HT-29 (cell line): ENCODE results near the gene MORN1. TPM values are rescaled to one million over a fixed set of nuclear protein-coding genes. Genes with fewer than 3 reads are reported as not detected.

Experiments
- DNase-seq: peaks from one replicate; pipeline ENCODE4 v3.0.0-alpha.2; 2015; ENCODE audit warnings: low spot score
- total RNA-seq: library from RNA; depleted of rRNA; stranded (reverse); fragments of >200 nt; shearing (Covaris generic); gene quantifications from 2 replicates; pipeline ENCODE4 v1.2.3, GENCODE V29; 2014

Gene MORN1
- total RNA-seq, 1 experiment from 2014 or later: 23.6 TPM

DNA sequence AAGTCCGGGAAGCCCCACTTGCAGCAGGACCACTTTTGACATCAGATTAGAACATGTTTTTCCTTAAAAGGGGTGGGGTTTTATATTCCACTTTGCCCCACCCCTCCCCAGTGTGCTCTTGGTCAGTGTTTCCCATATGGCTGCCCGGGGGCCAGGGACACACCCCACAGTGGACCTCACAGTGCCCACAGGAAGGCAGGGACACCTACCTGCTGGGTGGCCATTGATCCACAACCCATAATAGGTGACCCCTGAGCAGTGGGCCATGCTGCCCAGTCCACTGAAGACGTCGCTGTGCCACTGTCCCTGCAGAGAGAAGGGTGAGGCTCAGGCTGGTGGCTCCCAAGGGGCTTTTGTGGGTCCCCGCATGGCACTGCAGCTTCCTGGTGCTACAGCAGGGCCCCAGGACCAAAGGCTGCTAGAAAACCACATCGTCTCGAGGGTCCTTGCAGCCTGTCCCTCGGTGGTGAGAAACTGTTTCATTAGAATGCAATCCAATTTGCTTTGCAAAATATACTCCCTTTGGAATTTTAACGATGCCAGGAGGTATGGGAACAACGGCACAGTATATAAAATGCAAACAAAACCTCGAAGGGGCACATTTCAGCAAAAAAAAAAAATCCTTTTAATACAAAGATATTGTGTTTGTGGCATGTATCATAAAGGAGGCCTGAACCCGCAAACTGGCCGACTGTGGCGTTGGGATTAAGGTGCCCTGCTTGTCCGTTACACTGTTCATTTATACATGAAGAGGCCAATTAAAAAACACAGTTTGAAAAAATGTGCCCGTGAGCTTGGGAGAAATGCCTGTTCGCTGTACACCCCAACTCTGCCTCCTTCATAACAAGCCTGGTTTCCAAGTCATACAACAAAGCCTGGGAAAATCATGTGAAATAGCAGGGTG, 16.9 kb downstream of the MORN1 start:
- DNase-seq: no peak

- no peak for DNase-seq
Measured at GRCh38 chr1:2373551-2374251, 17.7 kb downstream of the MORN1 start.

DNA sequence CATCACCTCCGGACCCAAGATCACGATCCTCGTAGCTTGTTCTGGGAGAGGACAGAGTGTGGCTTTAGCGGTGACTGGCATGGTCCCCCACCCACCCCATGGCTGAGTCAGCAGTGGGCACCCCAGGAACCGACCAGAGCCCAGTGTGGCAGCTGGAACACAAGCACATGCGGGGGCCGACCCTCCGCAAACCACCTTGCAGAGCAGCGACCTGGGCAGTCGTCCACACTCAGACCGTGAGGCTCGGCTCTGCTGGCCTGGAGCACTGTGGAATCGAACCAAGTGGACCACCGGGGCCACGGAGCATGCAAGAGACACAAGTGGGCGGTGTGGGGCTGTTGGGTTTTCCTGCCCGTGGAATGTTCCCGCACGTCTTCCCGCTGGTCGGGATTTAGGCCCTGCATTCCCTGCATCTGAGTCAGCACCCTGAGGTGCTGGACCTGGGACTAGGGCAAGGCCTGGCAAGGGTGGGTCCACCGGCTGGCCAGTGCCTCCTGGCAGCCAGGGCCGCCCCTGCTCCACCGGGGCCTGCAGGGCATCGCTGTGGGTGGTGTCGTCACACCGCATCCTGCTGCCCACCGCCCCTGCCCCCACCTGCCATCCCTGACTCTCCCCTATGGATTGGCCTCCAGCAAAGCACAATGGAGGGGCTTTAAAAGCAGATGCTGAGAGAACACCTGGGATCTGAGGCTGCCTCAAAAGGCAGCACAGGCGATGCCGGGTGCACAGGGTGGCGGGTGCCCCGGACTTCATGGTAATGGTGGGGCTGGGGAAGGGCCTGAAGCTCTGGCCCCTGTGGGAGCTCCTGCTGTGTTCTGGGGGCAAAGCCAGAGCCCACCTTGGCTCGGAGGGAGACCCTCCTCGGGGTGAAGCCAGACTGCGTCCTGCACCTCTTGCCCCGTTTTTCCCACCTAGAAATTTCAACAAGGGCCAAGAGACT, 18.5 kb downstream of the MORN1 start:
- DNase-seq: no peak

DNA sequence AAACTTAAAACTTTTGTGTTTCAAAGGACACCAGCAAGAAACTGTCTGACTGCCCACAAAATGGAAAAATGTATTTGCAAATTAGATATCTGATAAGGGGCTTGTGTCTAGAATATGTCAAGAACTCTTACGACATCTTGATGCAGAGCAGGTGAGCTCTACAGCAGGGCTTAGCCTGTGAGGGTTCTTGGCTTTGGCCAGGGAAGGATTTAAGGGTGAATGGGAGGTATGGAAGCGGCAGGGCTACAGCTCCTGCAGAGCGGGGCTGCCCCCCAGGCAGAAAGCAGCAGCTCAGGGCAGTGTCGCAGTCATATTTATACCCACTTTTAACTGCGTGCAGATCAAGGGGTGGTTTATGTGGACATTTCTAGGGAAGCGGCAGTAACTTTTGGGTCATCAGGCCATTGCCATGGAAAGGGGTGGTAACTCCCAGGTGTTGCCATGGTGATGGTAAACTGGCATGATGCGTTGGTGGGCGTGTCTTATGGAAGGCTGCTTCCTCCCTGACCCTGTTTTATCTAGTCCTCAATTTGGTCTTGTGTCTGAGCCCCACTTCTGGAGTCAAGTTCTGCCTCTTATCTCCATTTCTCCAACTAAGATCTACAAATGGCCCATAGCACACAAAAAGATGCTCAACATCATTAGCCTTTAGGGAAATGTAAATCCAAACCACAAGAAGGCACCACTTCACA, 23.2 kb downstream of the MORN1 start:
- DNase-seq: no peak

- no peak for DNase-seq
Measured at GRCh38 chr1:2363847-2364513, 27.4 kb downstream of the MORN1 start.

DNA sequence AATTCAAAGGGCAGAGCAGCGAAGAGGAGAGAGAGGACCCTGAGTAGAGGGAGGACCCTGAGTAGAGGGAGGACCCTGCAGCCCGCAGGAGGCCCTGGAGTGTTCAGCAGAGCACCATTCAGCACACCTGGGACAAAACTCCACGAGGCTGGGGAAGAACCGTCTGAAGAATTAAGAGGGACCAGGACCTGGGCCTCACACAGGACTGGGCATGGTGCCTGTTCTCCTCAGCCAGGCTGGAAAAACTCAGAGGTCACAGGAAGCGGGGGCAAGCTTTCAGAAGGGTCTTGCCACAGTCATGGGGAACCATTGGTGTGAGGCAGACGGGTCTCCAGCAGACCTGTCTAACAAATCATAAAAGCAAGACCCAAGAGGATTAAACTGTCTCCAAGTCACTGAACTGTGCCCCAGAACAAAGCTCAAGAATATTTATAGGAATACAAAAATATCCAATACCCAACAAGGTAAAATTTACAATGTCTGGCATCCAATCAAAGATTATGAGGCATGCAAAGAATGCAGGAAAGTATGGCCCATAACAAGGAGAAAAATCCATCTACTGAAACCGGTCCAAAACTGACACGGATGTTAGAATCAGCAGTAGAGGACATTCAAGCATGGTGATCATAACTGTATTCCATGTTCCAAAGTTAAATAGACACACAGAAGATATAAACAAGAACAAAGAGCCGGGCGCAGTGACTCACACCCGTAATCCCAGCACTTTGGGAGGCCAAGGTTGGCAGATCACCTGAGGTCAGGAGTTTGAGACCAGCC, 30.6 kb downstream of the MORN1 start:
- DNase-seq: no peak

GRCh38 chr1:2358651-2359640, 32.4 kb downstream of the MORN1 start:
- no peak for DNase-seq

DNA sequence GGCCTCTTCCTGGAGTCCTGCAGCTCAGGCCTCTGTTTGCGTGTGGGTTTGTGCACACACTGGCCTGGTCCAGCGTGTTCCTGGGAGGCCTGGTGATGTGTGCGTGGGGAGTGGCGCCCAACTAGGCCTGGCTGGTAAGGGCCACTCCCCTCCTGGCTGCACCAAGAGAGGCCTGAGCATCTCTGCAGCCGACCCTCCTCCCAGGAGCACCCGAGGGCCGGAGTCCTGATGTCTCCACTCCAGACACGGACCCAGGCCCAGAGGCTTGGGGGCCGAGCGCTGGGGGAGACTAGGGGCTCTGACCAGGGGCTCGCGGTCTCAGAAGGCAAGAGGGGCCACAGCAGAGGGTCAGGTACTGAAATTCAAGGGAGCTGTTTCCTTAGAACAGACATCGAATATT, 33.3 kb downstream of the MORN1 start:
- DNase-seq: no peak

GRCh38 chr1:2356911-2357845, 34.2 kb downstream of the MORN1 start:
- DNase-seq: no peak

DNA sequence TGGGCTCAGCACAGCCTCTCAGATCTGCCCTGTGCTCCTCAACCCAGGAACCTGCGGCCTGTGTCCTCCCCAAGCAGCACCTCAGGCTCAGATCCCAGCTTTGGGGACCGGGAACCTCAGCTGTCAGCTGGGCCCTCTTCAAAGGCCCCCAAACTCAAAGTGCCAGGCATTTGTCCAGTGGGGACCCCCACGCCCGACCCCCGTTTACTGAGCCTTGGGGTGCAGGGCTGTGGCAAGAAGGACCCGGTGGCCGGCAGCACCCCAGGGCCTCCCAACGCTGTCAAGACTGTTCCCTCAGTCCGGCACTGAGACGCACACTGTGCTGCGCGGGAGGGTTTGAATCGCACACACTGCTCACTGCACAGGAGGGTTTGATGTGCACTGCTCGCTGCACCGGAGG, 35.0 kb downstream of the MORN1 start:
- no peak for DNase-seq

DNA sequence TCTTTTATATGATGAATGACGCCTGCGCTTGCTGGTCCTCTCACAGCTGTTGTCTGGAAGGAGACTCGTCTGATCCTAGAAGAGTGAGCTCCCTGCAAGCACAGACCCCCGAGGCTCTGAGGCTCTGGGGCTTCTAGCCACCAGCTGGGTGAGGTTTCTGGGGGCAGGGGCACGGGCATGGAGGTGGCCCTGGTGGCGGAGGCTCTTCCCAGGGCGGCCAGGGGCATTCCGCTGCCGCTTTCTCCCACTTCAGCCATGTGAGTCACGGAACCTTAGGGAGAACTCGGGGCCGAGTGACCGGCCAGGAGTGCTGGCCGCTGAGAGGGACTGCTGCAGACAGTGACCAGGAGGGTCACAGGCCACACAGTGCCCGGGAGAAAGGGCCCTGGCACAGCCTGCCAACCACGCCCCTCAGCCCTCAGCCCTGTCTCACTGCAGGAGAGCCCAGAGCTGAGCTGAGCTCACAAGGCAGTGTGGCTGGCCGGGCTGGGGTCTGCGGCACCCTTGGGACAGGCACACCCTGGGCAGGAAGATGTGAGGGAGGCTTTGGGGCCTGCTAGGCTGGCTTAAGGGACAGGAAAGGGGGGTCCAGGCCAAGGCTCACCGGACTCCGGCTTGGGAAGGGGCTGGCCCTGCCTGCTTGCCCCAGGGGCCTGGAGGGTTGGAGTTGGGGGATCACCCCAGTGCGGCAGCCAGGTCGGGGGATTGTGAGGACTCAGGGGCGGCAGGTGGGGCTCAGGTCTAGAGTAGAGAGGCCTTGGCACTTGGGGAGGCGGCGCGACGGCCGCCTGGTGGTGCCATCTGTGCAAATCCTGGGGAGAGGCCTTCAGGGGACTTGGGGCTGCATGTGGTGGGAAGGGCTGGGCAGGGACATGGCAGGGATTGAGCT, 35.7 kb downstream of the MORN1 start:
- no peak for DNase-seq

DNA sequence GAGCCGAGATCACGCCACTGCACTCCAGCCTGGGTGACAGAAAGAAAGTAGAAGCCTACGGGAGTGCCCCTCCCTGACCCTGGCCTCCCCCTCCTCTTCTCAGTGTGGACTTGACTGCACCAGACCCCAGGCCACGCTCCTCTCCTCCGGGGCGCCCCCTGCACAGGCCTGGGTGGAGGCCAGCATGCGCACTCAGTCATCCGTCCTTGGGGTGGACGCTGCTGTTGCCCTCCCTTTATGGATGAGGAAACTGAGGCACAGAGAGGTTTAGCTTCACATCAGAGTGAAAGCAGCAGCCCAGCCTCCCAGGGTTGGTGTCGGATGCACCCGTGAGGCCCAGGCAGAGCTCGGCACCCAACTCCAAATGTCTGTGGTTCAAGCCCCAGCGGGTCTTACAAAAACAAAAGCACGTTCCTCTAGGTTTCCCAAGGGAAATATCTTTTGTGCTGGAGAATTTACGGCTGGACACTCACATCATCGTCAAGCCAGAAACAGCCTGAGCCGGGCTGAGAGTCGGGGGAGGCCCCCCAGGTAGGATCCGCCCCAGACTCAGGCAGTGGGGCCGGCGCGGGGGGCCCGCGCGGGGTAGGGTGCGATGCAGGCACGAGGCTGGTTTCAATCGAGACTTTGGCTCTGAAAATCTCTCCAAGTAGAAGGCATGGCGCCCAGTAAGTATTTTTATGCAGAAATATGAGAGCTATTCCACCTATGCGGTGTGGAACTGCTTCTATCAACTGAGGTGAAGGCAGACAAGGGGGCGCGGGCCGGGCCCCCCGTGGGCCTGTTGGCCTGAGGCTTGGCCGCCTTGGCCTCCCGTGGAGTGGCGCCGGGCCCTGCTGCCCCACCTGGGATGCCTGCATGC, 36.6 kb downstream of the MORN1 start:
- DNase-seq: no peak

DNA sequence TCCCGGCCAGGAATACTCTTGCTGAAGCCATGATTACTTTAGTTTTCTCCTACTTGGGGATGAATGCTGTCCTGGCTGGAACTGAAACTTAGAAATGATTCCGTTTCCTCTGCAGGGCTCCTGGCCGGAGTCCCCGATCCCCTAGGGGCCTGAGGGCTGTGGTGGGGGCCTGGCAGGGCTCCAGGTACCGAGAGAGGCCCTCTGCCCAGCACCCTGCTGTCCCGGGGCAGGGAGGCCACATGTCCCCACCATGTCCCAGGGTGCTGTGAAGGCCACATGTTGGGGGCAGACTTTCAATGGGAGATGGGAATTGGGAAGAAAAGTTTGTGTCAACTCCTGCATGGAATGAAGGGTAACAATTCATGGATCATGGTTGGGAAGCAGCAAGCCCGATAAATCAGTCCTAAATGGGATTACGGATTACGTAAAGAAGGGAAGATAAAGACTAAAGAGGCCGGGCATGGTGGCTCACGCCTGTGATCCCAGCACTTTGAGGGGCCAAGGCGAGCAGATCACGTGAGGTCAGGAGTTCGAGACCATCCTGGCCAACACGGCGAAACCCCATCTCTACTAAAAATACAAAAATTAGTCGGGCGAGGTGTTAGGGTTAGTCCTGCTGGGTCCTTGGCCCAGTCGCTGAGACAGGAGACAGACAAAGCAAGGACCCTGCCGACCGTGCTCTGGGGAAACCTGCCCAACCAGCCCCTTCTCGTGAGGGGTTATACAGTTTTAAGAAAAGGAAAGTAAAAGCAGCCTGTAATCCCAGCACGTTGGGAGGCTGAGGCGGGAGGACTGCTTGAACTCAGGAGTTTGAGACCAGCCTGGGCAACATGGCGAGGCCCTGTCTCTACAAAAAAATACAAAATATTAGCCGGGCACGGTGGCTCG, 37.6 kb downstream of the MORN1 start:
- no peak for DNase-seq

DNA sequence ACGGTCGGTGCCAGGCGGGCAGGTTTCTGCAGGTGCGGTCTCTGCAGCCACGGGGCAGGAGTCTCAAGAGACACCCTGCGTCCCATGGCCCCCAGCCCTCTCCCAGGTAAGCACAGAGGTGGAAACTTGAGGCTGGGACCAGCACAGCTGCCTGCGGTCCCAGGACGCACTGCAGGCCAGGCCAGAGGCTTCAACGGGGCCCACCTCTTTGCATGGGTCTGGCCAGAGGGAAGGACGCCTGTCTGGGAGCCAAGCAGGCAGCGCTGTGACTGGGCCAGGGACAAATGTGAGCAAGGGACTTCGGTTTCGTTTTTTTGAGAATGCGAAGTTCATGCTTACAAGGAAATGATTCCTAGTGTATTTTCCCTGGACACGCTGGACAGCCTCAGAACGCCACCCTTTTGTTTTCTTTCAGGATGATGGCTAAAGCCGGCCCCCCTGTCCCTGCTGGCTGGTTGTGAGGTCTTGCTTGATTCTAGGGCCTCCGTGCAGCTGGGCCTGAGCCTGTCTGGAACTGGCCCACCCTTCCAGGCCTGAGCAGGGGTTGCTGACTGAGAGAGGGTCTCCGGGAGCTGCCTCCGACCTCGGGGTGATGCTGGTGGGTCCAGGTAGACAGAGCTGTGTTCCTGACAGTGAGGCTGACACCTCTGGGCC, 38.3 kb downstream of the MORN1 start:
- DNase-seq: no peak
